Epithelial cell of esophagus (primary cell): Measurements from ENCODE around the gene ZNF774.
"Not testable (repeated sequence)": the region's sequence is repeated elsewhere in the genome, so short reads cannot be mapped to it uniquely, and the experiment has no call there.

ENCODE experiments used
- DNase-seq: peaks from one replicate; pipeline ENCODE4 v3.0.0; 2010; ENCODE audit warnings: low read depth
- H3K4me3 ChIP-seq: 2 replicates; pipeline ENCODE4 v1.5.1; 2011; ENCODE audit warnings: mild to moderate bottlenecking, low read length, control low read depth
- CTCF ChIP-seq: IDR thresholded peaks from 2 replicates; pipeline ENCODE4 v1.5.1; 2011; ENCODE audit warnings: low read depth, mild to moderate bottlenecking, low read length, control low read depth, inconsistent platforms; ENCODE audit not compliant: insufficient read depth; ENCODE audit errors: missing control alignments

Gene ZNF774

GRCh38 chr15:90352107-90352893 lies at the start of gene ZNF774:
ZNF774 (plus strand) TSS chr15:90352284; CDS start chr15:90354661, 2,377 bp downstream.
- DNase-seq, result peak; percentile 97
- peak within 1 kb of the TSS; percentile 70 for H3K4me3 ChIP-seq
- no peak for TF ChIP-seq CTCF

GRCh38 chr15:90305355-90305754 lies 46.7 kb upstream of the ZNF774 start:
- not testable (repeated sequence) for H3K4me3 ChIP-seq, DNase-seq

GRCh38 chr15:90305932-90306331 lies 46.2 kb upstream of the ZNF774 start:
- no peak for TF ChIP-seq CTCF
- DNase-seq, result no peak
- no peak overlapping the region for H3K4me3 ChIP-seq

- DNase-seq, result no peak
- no peak overlapping the region for H3K4me3 ChIP-seq
- TF ChIP-seq CTCF, result no peak
Measured at GRCh38 chr15:90306560-90306959, 45.5 kb upstream of the ZNF774 start.

- no peak overlapping the region for H3K4me3 ChIP-seq
- DNase-seq, result no peak
- TF ChIP-seq CTCF, result no peak
Measured at GRCh38 chr15:90307661-90308060, 44.4 kb upstream of the ZNF774 start.

GRCh38 chr15:90309020-90309419 lies 43.1 kb upstream of the ZNF774 start:
- TF ChIP-seq CTCF, result no peak
- no peak overlapping the region for H3K4me3 ChIP-seq
- no peak for DNase-seq

- no peak overlapping the region for H3K4me3 ChIP-seq
- DNase-seq, result peak; percentile 71
- TF ChIP-seq CTCF, result no peak
Measured at GRCh38 chr15:90315278-90315982, 36.7 kb upstream of the ZNF774 start.
